ENCODE data around the gene OLFM1.

- TF ChIP-seq POLR2A (IDR thresholded peaks at IDR 0.05) (no peak), CTCF (IDR thresholded peaks at IDR 0.05) (no peak)
These were observed 625 bp upstream of the OLFM1 start for GRCh38 chr9:135086597-135087488.

All from lower leg skin (tissue), 3 donors.